Ishikawa (cell line): ENCODE data around the gene NCOA7.

Source experiments
- CEBPB ChIP-seq: IDR thresholded peaks from 2 replicates; pipeline ENCODE4 v1.6.1; 2012
- CREB1 ChIP-seq: IDR thresholded peaks from 2 replicates; pipeline ENCODE4 v1.6.1; 2012; ENCODE audit warnings: low read depth
- EGR1 ChIP-seq: IDR thresholded peaks from 2 replicates; pipeline ENCODE4 v1.6.1; 2012
- EP300 ChIP-seq: IDR thresholded peaks from 2 replicates; pipeline ENCODE4 v1.6.1; 2012; ENCODE audit warnings: borderline replicate concordance
- FOXM1 ChIP-seq: IDR thresholded peaks from 2 replicates; pipeline ENCODE4 v1.6.1; 2012; ENCODE audit warnings: low read depth, borderline replicate concordance
- MAX ChIP-seq: IDR thresholded peaks from 2 replicates; pipeline ENCODE4 v1.6.1; 2012
- RAD21 ChIP-seq: IDR thresholded peaks from 2 replicates; pipeline ENCODE4 v1.6.1; 2012; ENCODE audit warnings: low read depth
- TCF12 ChIP-seq: IDR thresholded peaks from 2 replicates; pipeline ENCODE4 v1.6.1; 2012; ENCODE audit warnings: low read depth
- TEAD4 ChIP-seq: IDR thresholded peaks from 2 replicates; pipeline ENCODE4 v1.6.1; 2012
- USF1 ChIP-seq: IDR thresholded peaks from 2 replicates; pipeline ENCODE4 v1.6.1; 2012

- no peak for TF ChIP-seq CREB1
- TF ChIP-seq MAX = no peak
- no peak for TF ChIP-seq RAD21
- no peak for TF ChIP-seq EP300
- no peak for TF ChIP-seq EGR1
- TF ChIP-seq TEAD4 = no peak
- no peak for TF ChIP-seq FOXM1
- no peak for TF ChIP-seq TCF12
- no peak for TF ChIP-seq CEBPB
- no peak for TF ChIP-seq USF1
Observed at GRCh38 chr6:125954735-125955339, 164.1 kb downstream of the NCOA7 start.
